ENCODE data around the gene PITPNC1.

- no peak for TF ChIP-seq EZH2phosphoT487 (IDR thresholded peaks at IDR 0.05; ENCODE audit: insufficient read depth, low read depth)
- no peak for TF ChIP-seq EZH2 (IDR thresholded peaks at IDR 0.05; ENCODE audit: insufficient read depth, poor library complexity, severe bottlenecking)
Observed at GRCh38 chr17:67511804-67512203, 134.7 kb downstream of the PITPNC1 start.

Data from GM23248 (cell line).